ENCODE data around the gene INSM1.

DNA sequence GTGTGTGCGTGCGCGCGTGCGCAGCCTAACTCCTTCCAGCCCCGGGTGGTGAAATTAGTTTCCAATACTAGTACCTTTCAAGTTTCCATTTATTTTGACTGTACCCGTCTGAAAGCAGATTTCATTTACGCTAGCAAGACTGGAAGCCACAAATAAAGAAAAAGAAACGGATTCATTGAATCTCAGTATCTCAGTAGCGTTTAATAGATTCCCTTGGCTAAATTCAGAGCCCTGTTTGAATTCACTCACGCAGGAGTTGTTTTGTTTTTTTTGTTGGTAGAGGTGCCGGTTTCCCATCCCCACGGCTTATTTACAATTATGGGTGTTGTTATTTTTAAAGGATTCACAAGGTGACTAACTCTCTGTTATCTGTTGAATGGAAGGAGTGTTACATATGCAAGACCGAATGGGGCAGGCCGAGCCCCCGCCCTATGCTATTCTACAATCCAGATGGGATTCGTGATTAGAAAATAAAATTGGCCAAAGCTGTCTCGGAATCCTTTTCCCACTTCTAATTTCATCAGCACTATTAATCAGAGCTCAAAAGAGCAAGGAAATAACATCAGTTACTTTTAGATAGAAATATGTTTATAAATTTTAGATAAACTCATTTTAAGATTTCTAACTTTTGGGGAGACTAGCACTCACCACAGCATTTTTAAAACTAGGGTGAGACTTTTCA lies 2.3 kb upstream of the INSM1 start:
- TF ChIP-seq POLR2AphosphoS5 (IDR thresholded peaks at IDR 0.05; ENCODE audit: insufficient read depth, low read depth, low read length) = no peak
- TF ChIP-seq, protein P1, sequence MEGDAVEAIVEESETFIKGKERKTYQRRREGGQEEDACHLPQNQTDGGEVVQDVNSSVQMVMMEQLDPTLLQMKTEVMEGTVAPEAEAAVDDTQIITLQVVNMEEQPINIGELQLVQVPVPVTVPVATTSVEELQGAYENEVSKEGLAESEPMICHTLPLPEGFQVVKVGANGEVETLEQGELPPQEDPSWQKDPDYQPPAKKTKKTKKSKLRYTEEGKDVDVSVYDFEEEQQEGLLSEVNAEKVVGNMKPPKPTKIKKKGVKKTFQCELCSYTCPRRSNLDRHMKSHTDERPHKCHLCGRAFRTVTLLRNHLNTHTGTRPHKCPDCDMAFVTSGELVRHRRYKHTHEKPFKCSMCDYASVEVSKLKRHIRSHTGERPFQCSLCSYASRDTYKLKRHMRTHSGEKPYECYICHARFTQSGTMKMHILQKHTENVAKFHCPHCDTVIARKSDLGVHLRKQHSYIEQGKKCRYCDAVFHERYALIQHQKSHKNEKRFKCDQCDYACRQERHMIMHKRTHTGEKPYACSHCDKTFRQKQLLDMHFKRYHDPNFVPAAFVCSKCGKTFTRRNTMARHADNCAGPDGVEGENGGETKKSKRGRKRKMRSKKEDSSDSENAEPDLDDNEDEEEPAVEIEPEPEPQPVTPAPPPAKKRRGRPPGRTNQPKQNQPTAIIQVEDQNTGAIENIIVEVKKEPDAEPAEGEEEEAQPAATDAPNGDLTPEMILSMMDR (IDR thresholded peaks at IDR 0.05; ENCODE audit: extremely low read depth in 1 of 2, insufficient read depth in 1 of 2, low read depth in 1 of 2, low read length in 2 of 2) = no peak

All from endothelial cell of umbilical vein (primary cell).